GM19438 (cell line): ENCODE measurements around the gene NCBP2.

Source experiments
- ATAC-seq: cut with Tn5 transposase; IDR thresholded peaks from one replicate; pipeline ENCODE4 v1.9.1; 2021; ENCODE audit warnings: low read depth; ENCODE audit not compliant: unreplicated experiment

The NCBP2 gene

DNA sequence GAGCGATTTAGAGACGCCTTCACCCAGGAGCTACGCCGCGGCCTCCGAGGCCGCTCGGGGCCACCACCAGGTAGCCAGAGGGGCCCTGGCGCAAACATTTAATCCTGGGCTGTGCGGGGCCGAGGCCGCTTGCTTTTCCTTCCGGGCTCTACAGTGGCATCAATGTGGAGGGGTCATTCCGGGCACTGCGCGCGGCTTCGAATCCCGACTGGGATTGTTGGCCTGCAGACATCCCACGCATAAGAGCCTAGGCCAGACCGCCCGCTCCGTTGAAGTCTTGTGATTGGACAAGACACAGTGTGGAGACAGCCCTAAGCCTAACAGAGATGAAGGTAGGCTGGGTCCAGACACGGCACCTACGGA, 568 bp upstream of the NCBP2 start:
- peak; percentile 8 for ATAC-seq

DNA sequence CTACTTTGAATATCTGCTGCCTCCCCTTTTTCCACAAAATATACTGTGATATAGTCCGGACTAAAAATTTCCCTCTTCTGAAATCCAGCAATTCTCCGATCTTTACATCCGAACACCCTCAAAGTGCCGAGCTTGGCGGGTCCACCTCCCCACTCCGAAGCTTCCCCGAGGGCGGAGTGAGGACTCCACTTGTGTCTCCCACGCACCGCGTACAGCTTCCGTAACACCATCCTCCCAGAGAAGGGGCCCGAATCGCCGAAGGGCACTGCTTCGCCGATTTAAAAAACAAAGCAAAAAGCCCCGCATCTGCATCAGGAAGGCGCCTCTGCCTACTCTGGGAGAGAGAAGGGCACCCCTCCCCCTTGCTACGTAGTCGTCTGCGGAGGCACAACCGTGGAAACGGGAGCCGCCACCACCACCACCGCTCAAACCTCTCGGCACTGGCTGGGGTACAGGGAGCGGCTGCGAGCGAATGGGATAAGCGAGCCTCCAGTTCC, 551 bp downstream of the NCBP2 start:
- ATAC-seq = peak; percentile 32

- no peak for ATAC-seq
These were observed 3.8 kb downstream of the NCBP2 start for GRCh38 chr3:196938576-196938975.

DNA sequence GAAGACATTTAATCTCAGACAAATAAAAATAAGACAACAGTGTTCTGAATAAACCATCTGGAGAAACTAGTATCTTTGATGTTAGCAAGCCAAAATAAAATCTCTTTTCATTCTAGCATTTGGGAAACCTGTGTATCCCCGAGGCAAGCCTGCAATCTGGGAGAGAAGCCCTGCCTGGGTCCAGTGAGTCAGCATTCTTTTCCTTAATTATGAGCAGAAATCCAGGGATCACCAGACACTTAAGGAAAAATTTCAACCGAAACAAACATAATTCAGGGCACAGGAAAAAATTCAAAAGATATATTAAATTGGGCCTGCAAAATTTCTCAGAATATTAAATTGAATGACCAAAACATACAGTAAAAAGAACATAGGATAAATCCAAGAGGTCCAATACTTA, 4.2 kb downstream of the NCBP2 start:
- no peak for ATAC-seq

GRCh38 chr3:196936288-196936687, 6.0 kb downstream of the NCBP2 start:
- no peak for ATAC-seq

DNA sequence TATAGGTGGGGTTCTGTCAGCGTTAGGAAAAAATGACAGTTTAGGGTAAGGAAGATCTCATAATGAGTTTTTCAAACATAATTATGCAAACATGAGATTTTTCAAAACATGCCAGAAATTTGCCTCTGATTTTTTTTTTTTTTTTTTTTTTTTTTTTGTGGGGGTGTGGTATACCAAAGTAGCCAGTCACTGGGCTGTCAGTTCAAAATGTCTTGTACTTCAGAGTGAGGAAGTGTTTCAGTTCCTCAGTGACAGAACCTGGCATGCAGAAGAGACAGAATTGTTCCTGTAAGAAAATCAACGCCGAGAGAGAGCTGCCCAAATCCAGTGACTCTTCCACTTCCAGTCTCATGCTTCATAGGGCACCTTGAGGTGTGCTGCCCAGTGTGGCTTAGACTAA, 9.7 kb downstream of the NCBP2 start:
- ATAC-seq = no peak

GRCh38 chr3:196931828-196932587, 10.3 kb downstream of the NCBP2 start:
- no peak for ATAC-seq

DNA sequence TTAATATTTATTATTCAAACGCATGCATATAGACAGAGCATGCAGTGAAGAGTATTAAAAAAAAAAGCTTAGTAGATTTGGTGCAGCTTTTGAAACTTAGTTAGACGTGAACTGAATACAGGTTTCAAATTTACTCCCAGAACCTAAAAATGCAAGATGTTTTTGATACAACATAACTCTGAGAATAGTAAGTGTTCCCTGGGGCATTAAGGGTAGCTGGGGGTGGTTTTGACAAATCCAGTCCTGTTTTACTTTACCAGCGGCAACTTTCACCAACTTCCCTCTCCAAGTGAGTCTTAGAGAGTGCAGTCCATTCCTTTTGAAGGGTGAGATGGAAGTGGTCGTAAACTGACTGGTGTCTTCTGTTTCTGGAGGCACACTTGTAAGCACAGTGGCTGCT, 11.2 kb downstream of the NCBP2 start:
- ATAC-seq = no peak

GRCh38 chr3:196927571-196928453, 14.5 kb downstream of the NCBP2 start:
- ATAC-seq = no peak

GRCh38 chr3:196920733-196921132, 21.6 kb downstream of the NCBP2 start:
- ATAC-seq = no peak

DNA sequence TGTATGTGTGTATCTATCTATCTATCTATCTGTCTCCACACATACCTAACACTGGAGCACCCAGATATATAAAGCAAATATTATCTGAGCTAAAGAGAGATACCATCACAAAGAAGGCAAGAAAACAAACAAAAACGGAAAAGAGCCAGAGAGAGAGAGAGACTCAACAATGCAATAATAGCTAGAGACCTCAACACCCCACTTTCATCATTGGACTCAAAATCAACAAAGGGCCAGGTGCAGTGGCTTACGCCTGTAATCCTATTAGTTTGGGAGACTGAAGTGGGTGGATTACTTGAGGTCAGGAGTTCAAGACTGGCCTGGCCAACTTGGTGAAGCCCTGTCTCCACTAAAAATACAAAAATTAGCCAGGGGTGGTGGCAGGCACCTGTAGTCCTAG, 23.4 kb downstream of the NCBP2 start:
- ATAC-seq = no peak

DNA sequence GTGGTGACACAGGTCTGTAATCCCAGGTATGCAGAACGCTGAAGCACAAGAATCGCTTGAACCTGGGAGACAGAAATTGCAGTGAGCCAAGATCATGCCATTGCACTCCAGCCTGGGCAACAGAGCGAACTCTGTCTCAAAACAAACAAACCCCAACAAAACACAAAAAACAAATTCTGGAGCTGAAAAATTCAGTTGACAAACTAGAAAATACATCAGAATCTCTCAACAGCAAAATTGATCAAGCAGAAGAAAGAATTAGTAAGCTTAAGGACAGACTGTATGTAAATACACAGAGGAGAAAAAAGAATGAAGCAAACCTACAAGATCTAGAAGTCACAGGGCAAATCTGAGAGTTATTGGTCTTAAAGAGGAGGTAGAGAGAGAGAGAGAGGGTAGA, 25.3 kb downstream of the NCBP2 start:
- no peak for ATAC-seq

DNA sequence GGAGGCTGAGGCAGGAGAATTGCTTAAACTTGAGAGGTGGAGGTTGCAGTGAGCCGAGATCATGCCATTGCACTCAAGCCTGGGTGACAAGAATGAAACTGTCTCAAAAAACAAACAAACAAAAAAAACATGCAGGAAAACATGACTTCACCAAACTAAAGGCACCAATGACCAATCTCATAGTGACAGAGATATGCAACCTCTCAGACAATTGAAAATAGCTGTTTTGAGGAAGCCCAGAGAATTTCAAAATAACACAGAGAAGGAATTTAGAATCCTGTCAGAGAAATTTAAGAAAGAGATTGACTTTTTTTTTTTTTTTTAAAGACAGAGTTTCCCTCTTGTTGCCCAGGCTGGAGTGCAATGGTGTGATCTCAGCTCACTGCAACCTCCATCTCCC, 26.1 kb downstream of the NCBP2 start:
- no peak for ATAC-seq

GRCh38 chr3:196915375-196915774, 27.0 kb downstream of the NCBP2 start:
- no peak for ATAC-seq

GRCh38 chr3:196914866-196915265, 27.5 kb downstream of the NCBP2 start:
- no peak for ATAC-seq

DNA sequence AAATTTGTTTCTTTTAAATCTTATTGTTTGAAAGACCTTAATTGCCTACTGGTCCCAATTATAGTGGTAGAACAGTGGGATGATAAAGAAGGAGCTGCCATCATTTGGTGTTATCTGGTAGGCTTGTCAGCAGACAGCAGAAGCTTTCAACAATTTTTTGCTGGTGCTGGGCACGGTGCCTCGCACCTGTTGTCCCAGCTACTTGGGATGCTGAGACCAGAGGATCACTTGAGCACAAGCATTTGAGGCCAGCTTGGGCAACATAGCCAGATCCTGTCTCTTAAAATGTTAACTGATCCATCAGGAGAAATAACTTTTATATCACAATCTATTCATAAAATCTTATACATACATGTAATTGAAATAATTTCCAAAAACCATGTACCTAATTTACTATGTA, 38.6 kb downstream of the NCBP2 start:
- ATAC-seq = no peak

GRCh38 chr3:196902296-196902695, 40.0 kb downstream of the NCBP2 start:
- ATAC-seq = no peak

GRCh38 chr3:196901768-196902167, 40.6 kb downstream of the NCBP2 start:
- ATAC-seq = no peak

DNA sequence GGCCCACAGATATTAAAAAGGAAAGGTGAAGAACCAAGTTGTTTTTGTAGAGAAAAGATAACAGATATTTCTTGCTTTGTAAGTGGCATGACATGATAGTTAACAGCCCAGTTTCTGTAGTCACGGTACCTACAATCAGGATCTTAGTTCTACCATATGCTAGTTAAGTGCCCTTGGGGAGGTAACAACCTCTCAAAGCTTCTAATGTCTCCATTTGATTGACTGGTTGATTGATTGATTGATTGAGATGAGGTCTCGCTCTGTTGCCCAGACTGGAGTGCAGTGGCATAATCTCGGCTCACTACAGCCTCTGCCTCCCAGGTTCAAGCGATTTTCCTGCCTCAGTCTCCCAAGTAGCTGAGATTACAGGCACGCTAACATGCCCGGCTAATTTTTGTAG, 46.1 kb downstream of the NCBP2 start:
- no peak for ATAC-seq

GRCh38 chr3:196894557-196895295, 47.6 kb downstream of the NCBP2 start:
- no peak for ATAC-seq
